Measurements from ENCODE around the gene HOXB7. TPM values are rescaled to one million over a fixed set of nuclear protein-coding genes. Genes with fewer than 3 reads are reported as not detected.

Gene HOXB7
- total RNA-seq, 1 donor from 2014 or later: 1.0 TPM

GRCh38 chr17:48596735-48597527 lies 13.9 kb downstream of the HOXB7 start:
- Histone ChIP-seq H3K4me3 (ENCODE audit: low read length in 3 of 3) (peak overlapping the region; percentile 35 to 66 (median 41)), H3K27ac (ENCODE audit: low read depth, low read length) (no peak overlapping the region), H3K9ac (ENCODE audit: low read depth in 1 of 3, low read length in 3 of 3) (peak overlapping the region; percentile 50 to 62 (median 57)), H3K36me3 (ENCODE audit: control insufficient read depth in 3 of 3, insufficient read depth in 3 of 3, low read length in 3 of 3) (no peaks in the 10 kb centered on the region), H3K4me1 (ENCODE audit: control insufficient read depth in 3 of 3, insufficient read depth in 3 of 3, low read length in 3 of 3) (peaks cover 12 to 30% (median 28%) of the 10 kb centered on the region in 3 donors), H3K27me3 (ENCODE audit: control insufficient read depth in 3 of 3, insufficient read depth in 3 of 3, low read length in 3 of 3) (peaks cover 87 to 95% (median 92%) of the 10 kb centered on the region in 3 donors), H3K9me3 (ENCODE audit: control insufficient read depth in 3 of 3, low read length in 3 of 3) (no peaks in the 10 kb centered on the region)

- Histone ChIP-seq H3K9ac (ENCODE audit: low read depth in 1 of 3, low read length in 3 of 3) (no peak overlapping the region), H3K9me3 (ENCODE audit: control insufficient read depth in 3 of 3, low read length in 3 of 3) (no peaks in the 10 kb centered on the region), H3K36me3 (ENCODE audit: control insufficient read depth in 3 of 3, insufficient read depth in 3 of 3, low read length in 3 of 3) (no peaks in the 10 kb centered on the region), H3K4me1 (ENCODE audit: control insufficient read depth in 3 of 3, insufficient read depth in 3 of 3, low read length in 3 of 3) (peaks cover 12 to 30% (median 28%) of the 10 kb centered on the region in 3 donors), H3K27me3 (ENCODE audit: control insufficient read depth in 3 of 3, insufficient read depth in 3 of 3, low read length in 3 of 3) (peaks cover 86 to 94% (median 92%) of the 10 kb centered on the region in 3 donors), H3K27ac (ENCODE audit: low read depth, low read length) (no peak overlapping the region), H3K4me3 (ENCODE audit: low read length in 3 of 3) (no peak overlapping the region)
Measured at GRCh38 chr17:48596000-48596734, 14.7 kb downstream of the HOXB7 start.

GRCh38 chr17:48595278-48595999 lies 15.4 kb downstream of the HOXB7 start:
- Histone ChIP-seq H3K27me3 (ENCODE audit: control insufficient read depth in 3 of 3, insufficient read depth in 3 of 3, low read length in 3 of 3) (peaks cover 86 to 94% (median 92%) of the 10 kb centered on the region in 3 donors), H3K4me1 (ENCODE audit: control insufficient read depth in 3 of 3, insufficient read depth in 3 of 3, low read length in 3 of 3) (peaks cover 12 to 30% (median 28%) of the 10 kb centered on the region in 3 donors), H3K9ac (ENCODE audit: low read depth in 1 of 3, low read length in 3 of 3) (no peak overlapping the region), H3K9me3 (ENCODE audit: control insufficient read depth in 3 of 3, low read length in 3 of 3) (no peaks in the 10 kb centered on the region), H3K36me3 (ENCODE audit: control insufficient read depth in 3 of 3, insufficient read depth in 3 of 3, low read length in 3 of 3) (no peaks in the 10 kb centered on the region), H3K27ac (ENCODE audit: low read depth, low read length) (no peak overlapping the region), H3K4me3 (ENCODE audit: low read length in 3 of 3) (no peak overlapping the region)

- H3K9me3 ChIP-seq (ENCODE audit: control insufficient read depth in 3 of 3, low read length in 3 of 3): no peaks in the 10 kb centered on the region
- peaks cover 12 to 30% (median 28%) of the 10 kb centered on the region in 3 donors for H3K4me1 ChIP-seq (ENCODE audit: control insufficient read depth in 3 of 3, insufficient read depth in 3 of 3, low read length in 3 of 3)
- no peak overlapping the region for H3K9ac ChIP-seq (ENCODE audit: low read depth in 1 of 3, low read length in 3 of 3)
- H3K27ac ChIP-seq (ENCODE audit: low read depth, low read length): no peak overlapping the region
- no peaks in the 10 kb centered on the region for H3K36me3 ChIP-seq (ENCODE audit: control insufficient read depth in 3 of 3, insufficient read depth in 3 of 3, low read length in 3 of 3)
- H3K4me3 ChIP-seq (ENCODE audit: low read length in 3 of 3): no peak overlapping the region
- H3K27me3 ChIP-seq (ENCODE audit: control insufficient read depth in 3 of 3, insufficient read depth in 3 of 3, low read length in 3 of 3): peaks cover 83 to 92% (median 91%) of the 10 kb centered on the region in 3 donors
Measured at GRCh38 chr17:48594538-48595277, 16.1 kb downstream of the HOXB7 start.

- Histone ChIP-seq H3K27ac (ENCODE audit: low read depth, low read length) (no peak overlapping the region), H3K4me3 (ENCODE audit: low read length in 3 of 3) (peak overlapping the region in 1 of 3 donors; percentile 62), H3K9me3 (ENCODE audit: control insufficient read depth in 3 of 3, low read length in 3 of 3) (no peaks in the 10 kb centered on the region), H3K27me3 (ENCODE audit: control insufficient read depth in 3 of 3, insufficient read depth in 3 of 3, low read length in 3 of 3) (peaks cover 80 to 91% (median 90%) of the 10 kb centered on the region in 3 donors), H3K36me3 (ENCODE audit: control insufficient read depth in 3 of 3, insufficient read depth in 3 of 3, low read length in 3 of 3) (no peaks in the 10 kb centered on the region), H3K9ac (ENCODE audit: low read depth in 1 of 3, low read length in 3 of 3) (no peak overlapping the region), H3K4me1 (ENCODE audit: control insufficient read depth in 3 of 3, insufficient read depth in 3 of 3, low read length in 3 of 3) (peaks cover 12 to 30% (median 28%) of the 10 kb centered on the region in 3 donors)
Measured at GRCh38 chr17:48593840-48594537, 16.8 kb downstream of the HOXB7 start.

- Histone ChIP-seq H3K27me3 (ENCODE audit: control insufficient read depth in 3 of 3, insufficient read depth in 3 of 3, low read length in 3 of 3) (peaks cover 74 to 91% (median 86%) of the 10 kb centered on the region in 3 donors), H3K27ac (ENCODE audit: low read depth, low read length) (no peak within 1 kb of the TSS), H3K36me3 (ENCODE audit: control insufficient read depth in 3 of 3, insufficient read depth in 3 of 3, low read length in 3 of 3) (no peaks in the 10 kb centered on the region), H3K9me3 (ENCODE audit: control insufficient read depth in 3 of 3, low read length in 3 of 3) (no peaks in the 10 kb centered on the region), H3K4me3 (ENCODE audit: low read length in 3 of 3) (peak within 1 kb of the TSS; percentile 11 to 62 (median 45)), H3K9ac (ENCODE audit: low read depth in 1 of 3, low read length in 3 of 3) (peak within 1 kb of the TSS in 1 of 3 donors; percentile 45), H3K4me1 (ENCODE audit: control insufficient read depth in 3 of 3, insufficient read depth in 3 of 3, low read length in 3 of 3) (peaks cover 12 to 30% (median 24%) of the 10 kb centered on the region in 3 donors)
Measured at GRCh38 chr17:48593126-48593829, 17.5 kb downstream of the HOXB7 start, which contains the start of gene HOXB5. HOXB5 (minus strand) TSS chr17:48593779; CDS start chr17:48593682, 97 bp downstream.

GRCh38 chr17:48592577-48592976 lies 18.2 kb downstream of the HOXB7 start:
- Histone ChIP-seq H3K9me3 (ENCODE audit: control insufficient read depth in 3 of 3, low read length in 3 of 3) (no peaks in the 10 kb centered on the region), H3K9ac (ENCODE audit: low read depth in 1 of 3, low read length in 3 of 3) (no peak overlapping the region), H3K36me3 (ENCODE audit: control insufficient read depth in 3 of 3, insufficient read depth in 3 of 3, low read length in 3 of 3) (no peaks in the 10 kb centered on the region), H3K4me3 (ENCODE audit: low read length in 3 of 3) (no peak overlapping the region), H3K27ac (ENCODE audit: low read depth, low read length) (no peak overlapping the region), H3K27me3 (ENCODE audit: control insufficient read depth in 3 of 3, insufficient read depth in 3 of 3, low read length in 3 of 3) (peaks cover 67 to 91% (median 85%) of the 10 kb centered on the region in 3 donors), H3K4me1 (ENCODE audit: control insufficient read depth in 3 of 3, insufficient read depth in 3 of 3, low read length in 3 of 3) (peaks cover 10 to 25% (median 17%) of the 10 kb centered on the region in 3 donors)

GRCh38 chr17:48592057-48592514 lies 18.7 kb downstream of the HOXB7 start:
- Histone ChIP-seq H3K27me3 (ENCODE audit: control insufficient read depth in 3 of 3, insufficient read depth in 3 of 3, low read length in 3 of 3) (peaks cover 66 to 91% (median 84%) of the 10 kb centered on the region in 3 donors), H3K4me3 (ENCODE audit: low read length in 3 of 3) (no peak overlapping the region), H3K27ac (ENCODE audit: low read depth, low read length) (no peak overlapping the region)

More at GRCh38 chr17:48592057-48592514, 18.7 kb downstream of the HOXB7 start:
- H3K9ac ChIP-seq (ENCODE audit: low read depth in 1 of 3, low read length in 3 of 3): no peak overlapping the region
- no peaks in the 10 kb centered on the region for H3K36me3 ChIP-seq (ENCODE audit: control insufficient read depth in 3 of 3, insufficient read depth in 3 of 3, low read length in 3 of 3)
- H3K9me3 ChIP-seq (ENCODE audit: control insufficient read depth in 3 of 3, low read length in 3 of 3): no peaks in the 10 kb centered on the region
- peaks cover 6 to 24% (median 12%) of the 10 kb centered on the region in 3 donors for H3K4me1 ChIP-seq (ENCODE audit: control insufficient read depth in 3 of 3, insufficient read depth in 3 of 3, low read length in 3 of 3)
